Measurements from ENCODE around the gene MTERF4.

DNA sequence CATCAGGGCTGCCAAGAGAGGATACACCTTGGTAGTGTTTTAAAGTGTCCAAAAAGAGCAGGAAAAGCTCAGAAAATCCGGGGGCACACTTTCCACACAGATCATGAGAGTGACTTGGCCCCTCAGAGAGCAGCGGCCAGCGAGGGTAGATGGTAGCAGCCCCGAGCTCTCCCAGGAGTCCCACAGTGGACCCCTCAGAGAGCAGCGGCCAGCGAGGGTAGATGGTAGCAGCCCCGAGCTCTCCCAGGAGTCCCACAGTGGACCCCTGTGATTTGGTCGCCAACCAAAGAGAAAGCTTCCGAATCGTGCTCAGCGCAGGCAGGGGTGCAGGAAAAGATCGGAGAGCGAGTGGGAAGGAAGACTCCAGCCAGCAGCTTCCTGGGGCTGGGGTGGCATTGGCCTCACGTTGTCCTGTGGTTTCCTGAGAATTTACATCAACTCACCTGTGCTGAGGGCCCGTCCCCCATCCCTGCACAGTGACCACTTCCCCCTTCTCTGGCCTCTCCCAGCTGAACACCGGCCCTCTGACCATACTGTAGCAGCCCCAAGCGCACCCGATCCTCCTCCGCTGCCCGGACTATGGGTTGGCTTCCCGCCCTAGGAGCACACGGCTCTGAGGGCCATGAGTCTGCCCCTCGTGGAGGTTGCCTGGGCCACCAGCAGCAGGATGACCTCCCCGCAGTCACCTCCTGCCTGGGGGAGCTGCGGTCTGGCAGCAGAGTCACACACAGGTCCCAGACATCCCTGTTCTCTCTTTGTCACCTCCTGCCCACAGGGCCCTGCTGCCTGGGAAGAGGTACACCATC, 33.7 kb downstream of the MTERF4 start:
- TF ChIP-seq RAD21 (conservative IDR thresholded peaks at IDR 0.05): no peak
- TF ChIP-seq CTCF (IDR thresholded peaks at IDR 0.05; ENCODE audit: poor library complexity, severe bottlenecking): no peak
- no peak for TF ChIP-seq POLR2AphosphoS5 (IDR thresholded peaks at IDR 0.05)
